HepG2 (cell line): ENCODE data around the gene HSPA14. TPM values are rescaled to one million over a fixed set of nuclear protein-coding genes. Genes with fewer than 3 reads are reported as not detected.
A peak's percentile ranks its signal among the peaks of the same experiment; 100 is the strongest.
"Not testable (repeated sequence)": the region's sequence is repeated elsewhere in the genome, so short reads cannot be mapped to it uniquely, and the experiment has no call there.

Source experiments
- ATAC-seq: fragments of 200-7000 bp; cut with Tn5 transposase; 3 replicates; pipeline ENCODE4 v1.9.1; 2020; ENCODE audit warnings: mild to moderate bottlenecking, moderate library complexity
- BruUV-seq: library from RNA; stranded (reverse); fragments of 400-500 nt; replicated peaks from 2 replicates; lab custom pipeline; 2021; lab: Mats Ljungman, UMichigan
- CTCF ChIA-PET: fragments of 300-600 bp; formaldehyde crosslinking; extraction: SDS; loops from one replicate; lab custom pipeline; 2021; ENCODE audit warnings: low total read pairs, inconsistent platforms, low intra/inter-chr PET ratio; lab: Yijun Ruan, JAX
- POLR2A ChIA-PET: fragments of 350-600 bp; sonication (Branson Sonifier 250); formaldehyde crosslinking; loops from one replicate; lab custom pipeline; 2020; ENCODE audit warnings: antibody characterized with exemption, inconsistent platforms; lab: Yijun Ruan, JAX
- DNase-seq: peaks from one replicate; pipeline ENCODE4 v3.0.0-alpha.2; 2015; ENCODE audit warnings: low spot score
- FAIRE-seq: peaks from 3 replicates; lab custom pipeline; 2011; peaks lifted over from hg19 to GRCh38; lab: Jason Lieb, UNC
- H2AFZ ChIP-seq: one replicate; pipeline ENCODE4 v1.6.1; 2011; ENCODE audit warnings: low read length, inconsistent platforms
- H3K27ac ChIP-seq: fragments of 300-600 bp; 3 replicates; pipeline ENCODE4 v1.8.0; 2011; ENCODE audit warnings: mixed run types, mild to moderate bottlenecking, mixed read lengths, low read length, inconsistent platforms; ENCODE audit not compliant: insufficient read depth; ENCODE audit errors: extremely low read length
- H3K27me3 ChIP-seq, 2 experiments: fragments of 200-600 bp in 1 of 2; 2 replicates in 1 of 2; 3 replicates in 1 of 2; pipeline versions ENCODE4 v1.6.0 to v1.8.0; 2011; ENCODE audit warnings: low read length in 2 of 2, mild to moderate bottlenecking in 2 of 2, moderate library complexity in 2 of 2, inconsistent platforms in 1 of 2; ENCODE audit not compliant: insufficient read depth in 2 of 2, control insufficient read depth in 1 of 2
- H3K36me3 ChIP-seq, 2 experiments: fragments of 200-600 bp in 1 of 2; replicated peaks in 1 of 2; 2 replicates in 1 of 2; 3 replicates in 1 of 2; pipeline versions ENCODE4 v1.5.1 to v1.8.0; 2011; ENCODE audit warnings: low read length in 2 of 2, inconsistent platforms in 1 of 2; ENCODE audit not compliant: insufficient read depth in 2 of 2, control insufficient read depth in 1 of 2
- H3K4me1 ChIP-seq: 2 replicates; pipeline ENCODE4 v1.5.1; 2012; ENCODE audit warnings: low read length, inconsistent platforms; ENCODE audit not compliant: insufficient read depth
- H3K4me2 ChIP-seq: 2 replicates; pipeline ENCODE4 v1.6.0; 2011; ENCODE audit warnings: low read depth, low read length, inconsistent platforms
- H3K4me3 ChIP-seq, 3 experiments: fragments of 200-600 bp in 1 of 3; sonication (generic), shearing (Covaris generic) in 1 of 3; replicated peaks in 1 of 3; 2 replicates each; pipeline ENCODE4 v1.5.1; 2011 to 2016; ENCODE audit warnings: low read length in 3 of 3, inconsistent platforms in 2 of 3, low read depth in 2 of 3, mild to moderate bottlenecking in 2 of 3, control low read depth in 1 of 3, mixed read lengths in 1 of 3; ENCODE audit not compliant: insufficient read depth in 1 of 3
- H3K79me2 ChIP-seq: one replicate; pipeline ENCODE4 v1.6.1; 2011; ENCODE audit warnings: low read length, inconsistent platforms; ENCODE audit not compliant: insufficient read depth
- H3K9ac ChIP-seq: 2 replicates; pipeline ENCODE4 v1.6.0; 2011; ENCODE audit warnings: mild to moderate bottlenecking, low read depth, low read length, inconsistent platforms; ENCODE audit not compliant: insufficient read depth
- H3K9me3 ChIP-seq: 2 replicates; pipeline ENCODE4 v1.5.1; 2012; ENCODE audit warnings: mild to moderate bottlenecking, low read length
- H4K20me1 ChIP-seq: 2 replicates; pipeline ENCODE4 v1.6.0; 2011; ENCODE audit warnings: inconsistent platforms, mild to moderate bottlenecking, low read length, moderate library complexity; ENCODE audit not compliant: insufficient read depth
- EZH2 ChIP-seq: conservative IDR thresholded peaks from 2 replicates; pipeline ENCODE4 v1.6.1; 2012; ENCODE audit warnings: mild to moderate bottlenecking, low read depth, low read length, moderate library complexity
- HCFC1 ChIP-seq: fragments of 150-350 bp; IDR thresholded peaks from 2 replicates; pipeline ENCODE4 v1.6.1; 2014; ENCODE audit warnings: low read depth, low read length
- KAT2B ChIP-seq: fragments of 150-350 bp; IDR thresholded peaks from 2 replicates; pipeline ENCODE4 v1.6.1; 2014; ENCODE audit warnings: low read depth, low read length, borderline replicate concordance
- U2AF2 ChIP-seq: fragments of 200-400 bp; formaldehyde crosslinking; IDR thresholded peaks from 2 replicates; pipeline ENCODE4 v1.6.1; 2017; ENCODE audit warnings: low read depth, mild to moderate bottlenecking, low read length
- ZNF121 ChIP-seq: sonication (generic); formaldehyde crosslinking; IDR thresholded peaks from 2 replicates; pipeline ENCODE4 v1.5.0; 2020; ENCODE audit warnings: mild to moderate bottlenecking, missing genetic modification reagents
- ZNF296 ChIP-seq: sonication (generic); formaldehyde crosslinking; conservative IDR thresholded peaks from 2 replicates; pipeline ENCODE4 v1.5.0; 2020; ENCODE audit warnings: mild to moderate bottlenecking, missing genetic modification reagents
- ZNF670 ChIP-seq: sonication (generic); formaldehyde crosslinking; IDR thresholded peaks from 2 replicates; pipeline ENCODE4 v1.8.0; 2022; ENCODE audit warnings: mild to moderate bottlenecking, missing genetic modification reagents, borderline replicate concordance
- ZNF737 ChIP-seq: sonication (generic); formaldehyde crosslinking; IDR thresholded peaks from 2 replicates; pipeline ENCODE4 v1.5.0; 2020; ENCODE audit warnings: missing genetic modification reagents, mild to moderate bottlenecking, borderline replicate concordance
- WGBS: methylation state at CpG from one replicate; pipeline ENCODE4 v1.1.6; 2017; ENCODE audit warnings: low lambda C conversion rate; 5-methylcytosine and 5-hydroxymethylcytosine counted together
- in situ Hi-C: cut with HindIII; loops from 2 replicates; pipeline ENCODE4 v1.10.0; 2017; ENCODE audit warnings: low pct_unique_long_range_greater_than_20kb; ENCODE audit not compliant: extremely low pct_ligation_motif_present
- intact Hi-C: fragments of 100-400 bp; cut with micrococcal nuclease; formaldehyde crosslinking; loops from one replicate; pipeline ENCODE4 v1.10.0; 2022; ENCODE audit not compliant: unreplicated experiment
- polyA plus RNA-seq, 8 experiments: library from polyadenylated mRNA; depleted of rRNA in 3 of 8; stranded (reverse) in 7 of 8; unstranded in 1 of 8; fragments of >200 nt; fragmentation: Illumina TruSeq in 4 of 8; extraction: Trizol in 4 of 8; gene quantifications; 2 replicates each; pipeline versions ENCODE4 v1.2.1 to v1.2.3, GENCODE V29; 2011 to 2016; ENCODE audit warnings: low read depth in 4 of 8, missing spikeins in 1 of 8, mixed read lengths in 1 of 8; ENCODE audit not compliant: insufficient read depth in 1 of 8
- total RNA-seq, 5 experiments: library from RNA; depleted of rRNA; stranded (reverse); fragments of >200 nt; fragmentation: Illumina TruSeq; extraction: Trizol; gene quantifications; 2 replicates each; pipeline ENCODE4 v1.2.3, GENCODE V29; 2016; ENCODE audit warnings: low read depth in 1 of 5

The HSPA14 gene
- total and polyA plus RNA-seq, 2 of the 13 experiments (the other 11 are each of a cell fraction or from before 2014, with no cell fraction given): 10.7 to 29.8 TPM

- Histone ChIP-seq H3K27ac (no peak overlapping the region), H2AFZ (no peak overlapping the region), H3K9ac (no peak overlapping the region), H3K4me1 (no peaks in the 10 kb centered on the region), H3K79me2 (no peaks in the 10 kb centered on the region), H3K4me3 (no peak overlapping the region), H4K20me1 (no peaks in the 10 kb centered on the region), H3K36me3 (peaks cover 6 to 53% of the 10 kb centered on the region in 2 experiments; a peak in 4 of 5 replicates), H3K27me3 (no peaks in the 10 kb centered on the region), H3K4me2 (no peak overlapping the region), H3K9me3 (no peaks in the 10 kb centered on the region)
- intact Hi-C loops: no loop called here
- FAIRE-seq: no peak
- ChIA-PET CTCF (no interaction called here), POLR2A (no interaction called here)
- ATAC-seq: no peak
- 100% methylated on average over 2 of the region's 2 CpGs for WGBS
- TF ChIP-seq U2AF2: no peak
- TF ChIP-seq EZH2: no peak
- no peak for TF ChIP-seq ZNF296 (CRISPR knock-in tag)
- peak; percentile 64 for TF ChIP-seq ZNF121 (CRISPR knock-in tag)
- TF ChIP-seq HCFC1: no peak
- no peak for TF ChIP-seq ZNF670 (CRISPR knock-in tag)
- no peak for TF ChIP-seq KAT2B
- no peak for TF ChIP-seq ZNF737 (CRISPR knock-in tag)
- in situ Hi-C loops: no loop called here
- DNase-seq: no peak
- no TSS peak for BruUV-seq
Observed at GRCh38 chr10:14906765-14907164, 68.7 kb downstream of the HSPA14 start.

GRCh38 chr10:14907591-14907990 lies 69.5 kb downstream of the HSPA14 start:
- CTCF ChIA-PET, H3K79me2 ChIP-seq, H3K4me3 ChIP-seq, H3K9ac ChIP-seq, H3K4me2 ChIP-seq, FAIRE-seq, H3K9me3 ChIP-seq, in situ Hi-C loops, H2AFZ ChIP-seq, POLR2A ChIA-PET, DNase-seq, H3K27ac ChIP-seq, H4K20me1 ChIP-seq, intact Hi-C loops, H3K4me1 ChIP-seq, H3K27me3 ChIP-seq, ATAC-seq, BruUV-seq: not testable (repeated sequence)
- WGBS: 98% methylated on average over 4 of the region's 4 CpGs
- H3K36me3 ChIP-seq: peaks cover 6 to 49% of the 10 kb centered on the region in 2 experiments; a peak in 4 of 5 replicates
